HepG2 (cell line): Measurements from ENCODE around the gene TGM2. TPM values are rescaled to one million over a fixed set of nuclear protein-coding genes. Genes with fewer than 3 reads are reported as not detected.

ENCODE experiments used
- EP300 ChIP-seq, 3 experiments: sonication (generic) in 1 of 3; formaldehyde crosslinking in 1 of 3; IDR thresholded peaks; 2 replicates each; pipeline versions ENCODE4 v1.5.1 to v1.6.1; 2011 to 2020; ENCODE audit warnings: low read depth in 2 of 3, low read length in 2 of 3, borderline replicate concordance in 1 of 3, improper control_type of control experiment in 1 of 3, mild to moderate bottlenecking in 1 of 3, missing genetic modification reagents in 1 of 3, moderate library complexity in 1 of 3
- FOXK2 ChIP-seq: fragments of 450-650 bp; IDR thresholded peaks from 2 replicates; pipeline ENCODE4 v1.6.1; 2016
- IRF2 ChIP-seq: IDR thresholded peaks from 2 replicates; pipeline ENCODE4 v1.6.1; 2018; ENCODE audit warnings: missing genetic modification reagents, missing compliant biosample characterization
- MZF1 ChIP-seq: sonication (generic); formaldehyde crosslinking; IDR thresholded peaks from 2 replicates; pipeline ENCODE4 v1.8.1; 2023; ENCODE audit warnings: mild to moderate bottlenecking, missing genetic modification reagents, borderline replicate concordance
- PPARG ChIP-seq: conservative IDR thresholded peaks from 2 replicates; pipeline ENCODE4 v1.6.1; 2016; ENCODE audit warnings: missing biosample characterization, missing genetic modification reagents
- SP5 ChIP-seq: IDR thresholded peaks from 2 replicates; pipeline ENCODE4 v1.6.1; 2016; ENCODE audit warnings: low read depth, borderline replicate concordance
- ZIK1 ChIP-seq: sonication (generic); formaldehyde crosslinking; IDR thresholded peaks from 2 replicates; pipeline ENCODE4 v1.5.0; 2020; ENCODE audit warnings: mild to moderate bottlenecking, low read depth, missing genetic modification reagents, borderline replicate concordance
- ZNF234 ChIP-seq: sonication (generic); formaldehyde crosslinking; conservative IDR thresholded peaks from 2 replicates; pipeline ENCODE4 v1.5.1; 2020; ENCODE audit warnings: mild to moderate bottlenecking, missing genetic modification reagents
- ZNF781 ChIP-seq: sonication (generic); formaldehyde crosslinking; IDR thresholded peaks from 2 replicates; pipeline ENCODE4 v1.5.1; 2020; ENCODE audit warnings: borderline replicate concordance, mild to moderate bottlenecking, missing genetic modification reagents; ENCODE audit errors: not compliant biosample characterization
- ZNF891 ChIP-seq: sonication (generic); formaldehyde crosslinking; IDR thresholded peaks from 2 replicates; pipeline ENCODE4 v1.5.0; 2020; ENCODE audit warnings: mild to moderate bottlenecking, missing genetic modification reagents
- polyA plus RNA-seq, 8 experiments: library from polyadenylated mRNA; depleted of rRNA in 3 of 8; stranded (reverse) in 7 of 8; unstranded in 1 of 8; fragments of >200 nt; fragmentation: Illumina TruSeq in 4 of 8; extraction: Trizol in 4 of 8; gene quantifications; 2 replicates each; pipeline versions ENCODE4 v1.2.1 to v1.2.3, GENCODE V29; 2011 to 2016; ENCODE audit warnings: low read depth in 4 of 8, missing spikeins in 1 of 8, mixed read lengths in 1 of 8; ENCODE audit not compliant: insufficient read depth in 1 of 8
- total RNA-seq, 5 experiments: library from RNA; depleted of rRNA; stranded (reverse); fragments of >200 nt; fragmentation: Illumina TruSeq; extraction: Trizol; gene quantifications; 2 replicates each; pipeline ENCODE4 v1.2.3, GENCODE V29; 2016; ENCODE audit warnings: low read depth in 1 of 5
- TF ChIP-seq, protein P1 (sequence below): sonication (generic); formaldehyde crosslinking; IDR thresholded peaks from 2 replicates; pipeline ENCODE4 v1.5.0; 2020; ENCODE audit warnings: mild to moderate bottlenecking, missing genetic modification reagents, borderline replicate concordance
- TF ChIP-seq, protein P2 (sequence below): sonication (generic); formaldehyde crosslinking; IDR thresholded peaks from 2 replicates; pipeline ENCODE4 v1.4.0; 2020; ENCODE audit warnings: missing genetic modification reagents, borderline replicate concordance
- TF ChIP-seq, protein P3 (sequence below): IDR thresholded peaks from 2 replicates; pipeline ENCODE4 v1.6.1; 2016; ENCODE audit warnings: mild to moderate bottlenecking, missing biosample characterization, missing genetic modification reagents

The TGM2 gene
- total and polyA plus RNA-seq, 2 of the 13 experiments (the other 11 are each of a cell fraction or from before 2014, with no cell fraction given): 4.2 to 46.4 TPM

DNA sequence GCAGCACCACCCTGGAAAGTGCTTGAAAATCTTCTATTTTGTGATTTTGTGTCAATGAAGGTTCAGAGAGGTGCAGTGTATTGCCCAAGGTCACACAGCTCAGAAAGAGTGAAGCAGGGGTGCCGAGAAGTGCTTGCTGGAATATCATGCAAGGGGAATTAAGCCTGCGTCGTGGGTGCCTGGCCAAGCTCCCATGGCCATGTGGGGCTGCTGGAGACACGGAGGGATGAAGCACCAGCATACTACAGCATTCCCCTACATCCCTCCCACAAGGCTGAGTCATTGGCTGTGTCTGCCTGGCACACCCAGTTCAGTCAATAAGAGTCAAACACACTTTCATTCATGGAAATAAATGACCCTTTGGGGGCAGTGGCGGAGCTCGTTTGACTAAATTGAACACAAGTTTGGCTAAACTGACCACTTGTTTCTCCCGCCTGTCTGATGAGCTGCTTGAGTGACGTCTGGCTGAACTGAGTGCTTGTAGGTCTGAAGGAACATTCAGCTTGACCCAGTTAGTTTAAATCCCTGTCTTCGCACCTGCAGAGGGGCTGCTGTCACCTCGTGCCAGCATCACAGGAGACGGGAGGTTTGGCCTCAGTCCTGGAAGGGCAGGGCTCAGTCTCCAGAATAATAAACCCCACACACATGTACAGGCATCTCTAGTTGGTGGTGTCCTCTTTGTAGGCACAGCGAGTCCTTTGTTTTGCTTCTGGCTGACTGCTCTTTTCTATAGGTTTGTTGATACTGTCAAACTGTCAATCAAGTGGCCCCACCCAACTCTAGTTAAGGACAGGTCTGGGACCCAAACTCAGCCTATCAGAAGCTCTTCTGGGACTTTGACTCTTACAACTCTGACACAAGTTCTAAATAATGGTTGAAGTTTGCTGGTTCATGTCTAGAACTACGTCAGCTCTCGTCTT is 8.4 kb upstream of the TGM2 start (continued):
- TF ChIP-seq, protein P1, sequence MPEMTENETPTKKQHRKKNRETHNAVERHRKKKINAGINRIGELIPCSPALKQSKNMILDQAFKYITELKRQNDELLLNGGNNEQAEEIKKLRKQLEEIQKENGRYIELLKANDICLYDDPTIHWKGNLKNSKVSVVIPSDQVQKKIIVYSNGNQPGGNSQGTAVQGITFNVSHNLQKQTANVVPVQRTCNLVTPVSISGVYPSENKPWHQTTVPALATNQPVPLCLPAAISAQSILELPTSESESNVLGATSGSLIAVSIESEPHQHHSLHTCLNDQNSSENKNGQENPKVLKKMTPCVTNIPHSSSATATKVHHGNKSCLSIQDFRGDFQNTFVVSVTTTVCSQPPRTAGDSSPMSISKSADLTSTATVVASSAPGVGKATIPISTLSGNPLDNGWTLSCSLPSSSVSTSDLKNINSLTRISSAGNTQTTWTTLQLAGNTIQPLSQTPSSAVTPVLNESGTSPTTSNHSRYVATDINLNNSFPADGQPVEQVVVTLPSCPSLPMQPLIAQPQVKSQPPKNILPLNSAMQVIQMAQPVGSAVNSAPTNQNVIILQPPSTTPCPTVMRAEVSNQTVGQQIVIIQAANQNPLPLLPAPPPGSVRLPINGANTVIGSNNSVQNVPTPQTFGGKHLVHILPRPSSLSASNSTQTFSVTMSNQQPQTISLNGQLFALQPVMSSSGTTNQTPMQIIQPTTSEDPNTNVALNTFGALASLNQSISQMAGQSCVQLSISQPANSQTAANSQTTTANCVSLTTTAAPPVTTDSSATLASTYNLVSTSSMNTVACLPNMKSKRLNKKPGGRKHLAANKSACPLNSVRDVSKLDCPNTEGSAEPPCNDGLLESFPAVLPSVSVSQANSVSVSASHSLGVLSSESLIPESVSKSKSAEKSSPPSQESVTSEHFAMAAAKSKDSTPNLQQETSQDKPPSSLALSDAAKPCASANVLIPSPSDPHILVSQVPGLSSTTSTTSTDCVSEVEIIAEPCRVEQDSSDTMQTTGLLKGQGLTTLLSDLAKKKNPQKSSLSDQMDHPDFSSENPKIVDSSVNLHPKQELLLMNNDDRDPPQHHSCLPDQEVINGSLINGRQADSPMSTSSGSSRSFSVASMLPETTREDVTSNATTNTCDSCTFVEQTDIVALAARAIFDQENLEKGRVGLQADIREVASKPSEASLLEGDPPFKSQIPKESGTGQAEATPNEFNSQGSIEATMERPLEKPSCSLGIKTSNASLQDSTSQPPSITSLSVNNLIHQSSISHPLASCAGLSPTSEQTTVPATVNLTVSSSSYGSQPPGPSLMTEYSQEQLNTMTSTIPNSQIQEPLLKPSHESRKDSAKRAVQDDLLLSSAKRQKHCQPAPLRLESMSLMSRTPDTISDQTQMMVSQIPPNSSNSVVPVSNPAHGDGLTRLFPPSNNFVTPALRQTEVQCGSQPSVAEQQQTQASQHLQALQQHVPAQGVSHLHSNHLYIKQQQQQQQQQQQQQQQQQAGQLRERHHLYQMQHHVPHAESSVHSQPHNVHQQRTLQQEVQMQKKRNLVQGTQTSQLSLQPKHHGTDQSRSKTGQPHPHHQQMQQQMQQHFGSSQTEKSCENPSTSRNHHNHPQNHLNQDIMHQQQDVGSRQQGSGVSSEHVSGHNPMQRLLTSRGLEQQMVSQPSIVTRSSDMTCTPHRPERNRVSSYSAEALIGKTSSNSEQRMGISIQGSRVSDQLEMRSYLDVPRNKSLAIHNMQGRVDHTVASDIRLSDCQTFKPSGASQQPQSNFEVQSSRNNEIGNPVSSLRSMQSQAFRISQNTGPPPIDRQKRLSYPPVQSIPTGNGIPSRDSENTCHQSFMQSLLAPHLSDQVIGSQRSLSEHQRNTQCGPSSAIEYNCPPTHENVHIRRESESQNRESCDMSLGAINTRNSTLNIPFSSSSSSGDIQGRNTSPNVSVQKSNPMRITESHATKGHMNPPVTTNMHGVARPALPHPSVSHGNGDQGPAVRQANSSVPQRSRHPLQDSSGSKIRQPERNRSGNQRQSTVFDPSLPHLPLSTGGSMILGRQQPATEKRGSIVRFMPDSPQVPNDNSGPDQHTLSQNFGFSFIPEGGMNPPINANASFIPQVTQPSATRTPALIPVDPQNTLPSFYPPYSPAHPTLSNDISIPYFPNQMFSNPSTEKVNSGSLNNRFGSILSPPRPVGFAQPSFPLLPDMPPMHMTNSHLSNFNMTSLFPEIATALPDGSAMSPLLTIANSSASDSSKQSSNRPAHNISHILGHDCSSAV (CRISPR knock-in tag): no peak
- TF ChIP-seq, protein P2, sequence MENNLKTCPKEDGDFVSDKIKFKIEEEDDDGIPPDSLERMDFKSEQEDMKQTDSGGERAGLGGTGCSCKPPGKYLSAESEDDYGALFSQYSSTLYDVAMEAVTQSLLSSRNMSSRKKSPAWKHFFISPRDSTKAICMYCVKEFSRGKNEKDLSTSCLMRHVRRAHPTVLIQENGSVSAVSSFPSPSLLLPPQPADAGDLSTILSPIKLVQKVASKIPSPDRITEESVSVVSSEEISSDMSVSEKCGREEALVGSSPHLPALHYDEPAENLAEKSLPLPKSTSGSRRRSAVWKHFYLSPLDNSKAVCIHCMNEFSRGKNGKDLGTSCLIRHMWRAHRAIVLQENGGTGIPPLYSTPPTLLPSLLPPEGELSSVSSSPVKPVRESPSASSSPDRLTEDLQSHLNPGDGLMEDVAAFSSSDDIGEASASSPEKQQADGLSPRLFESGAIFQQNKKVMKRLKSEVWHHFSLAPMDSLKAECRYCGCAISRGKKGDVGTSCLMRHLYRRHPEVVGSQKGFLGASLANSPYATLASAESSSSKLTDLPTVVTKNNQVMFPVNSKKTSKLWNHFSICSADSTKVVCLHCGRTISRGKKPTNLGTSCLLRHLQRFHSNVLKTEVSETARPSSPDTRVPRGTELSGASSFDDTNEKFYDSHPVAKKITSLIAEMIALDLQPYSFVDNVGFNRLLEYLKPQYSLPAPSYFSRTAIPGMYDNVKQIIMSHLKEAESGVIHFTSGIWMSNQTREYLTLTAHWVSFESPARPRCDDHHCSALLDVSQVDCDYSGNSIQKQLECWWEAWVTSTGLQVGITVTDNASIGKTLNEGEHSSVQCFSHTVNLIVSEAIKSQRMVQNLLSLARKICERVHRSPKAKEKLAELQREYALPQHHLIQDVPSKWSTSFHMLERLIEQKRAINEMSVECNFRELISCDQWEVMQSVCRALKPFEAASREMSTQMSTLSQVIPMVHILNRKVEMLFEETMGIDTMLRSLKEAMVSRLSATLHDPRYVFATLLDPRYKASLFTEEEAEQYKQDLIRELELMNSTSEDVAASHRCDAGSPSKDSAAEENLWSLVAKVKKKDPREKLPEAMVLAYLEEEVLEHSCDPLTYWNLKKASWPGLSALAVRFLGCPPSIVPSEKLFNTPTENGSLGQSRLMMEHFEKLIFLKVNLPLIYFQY (CRISPR knock-in tag): no peak
- TF ChIP-seq ZNF891 (CRISPR knock-in tag): no peak
- no peak for TF ChIP-seq PPARG (CRISPR knock-in tag)
- TF ChIP-seq, protein P3, sequence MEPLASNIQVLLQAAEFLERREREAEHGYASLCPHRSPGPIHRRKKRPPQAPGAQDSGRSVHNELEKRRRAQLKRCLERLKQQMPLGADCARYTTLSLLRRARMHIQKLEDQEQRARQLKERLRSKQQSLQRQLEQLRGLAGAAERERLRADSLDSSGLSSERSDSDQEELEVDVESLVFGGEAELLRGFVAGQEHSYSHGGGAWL (CRISPR knock-in tag): peak; percentile 70
- TF ChIP-seq ZNF781 (CRISPR knock-in tag): no peak
- TF ChIP-seq ZNF234 (CRISPR knock-in tag): no peak
- no peak for TF ChIP-seq EP300 (IDR thresholded peaks at IDR 0.05; ENCODE audit: low read depth in 2 of 2, low read length in 2 of 2)
- peak; percentile 53 for TF ChIP-seq EP300 (CRISPR knock-in tag; IDR thresholded peaks at IDR 0.05; ENCODE audit: borderline replicate concordance)
- TF ChIP-seq FOXK2: no peak
- 0 out of 2 replicates have a peak, but pooled peaks have one; percentile 27 for TF ChIP-seq IRF2 (CRISPR knock-in tag)
- TF ChIP-seq ZIK1 (CRISPR knock-in tag): no peak
- TF ChIP-seq SP5: peak; percentile 11; the same call in 1 of the 2 replicates
- no peak for TF ChIP-seq MZF1
